CD4-positive, alpha-beta memory T cell (primary cell): ENCODE measurements around the gene GCNT2. TPM values are rescaled to one million over a fixed set of nuclear protein-coding genes. Genes with fewer than 3 reads are reported as not detected.

Experiments used
- CTCF ChIA-PET: fragments of 350-600 bp; sonication (Branson Sonifier 250); formaldehyde crosslinking; loops from one replicate; lab custom pipeline; 2021; ENCODE audit warnings: inconsistent platforms; ENCODE audit not compliant: partially characterized antibody; lab: Charles Lee
- POLR2A ChIA-PET: fragments of 350-600 bp; sonication (Branson Sonifier 250); formaldehyde crosslinking; loops from one replicate; lab custom pipeline; 2021; ENCODE audit not compliant: partially characterized antibody; lab: Charles Lee
- DNase-seq, 5 donors: peaks; one replicate each; pipeline versions ENCODE4 v3.0.0 to v3.0.0-alpha.2; 2020 to 2022; ENCODE audit warnings: mixed read lengths in 1 of 5
- H3K27ac ChIP-seq: one replicate; pipeline ENCODE4 v1.7.0; 2013; ENCODE audit warnings: low read depth, low read length
- H3K27me3 ChIP-seq: 2 replicates; pipeline ENCODE4 v1.7.0; 2013; ENCODE audit warnings: mild to moderate bottlenecking, low read length, moderate library complexity; ENCODE audit not compliant: insufficient read depth
- H3K36me3 ChIP-seq: 2 replicates; pipeline ENCODE4 v1.7.0; 2013; ENCODE audit warnings: mild to moderate bottlenecking, low read length, moderate library complexity; ENCODE audit not compliant: insufficient read depth
- H3K4me1 ChIP-seq: 2 replicates; pipeline ENCODE4 v1.7.0; 2013; ENCODE audit warnings: mild to moderate bottlenecking, low read length, moderate library complexity; ENCODE audit not compliant: insufficient read depth
- H3K4me3 ChIP-seq, 2 donors: one replicate each; pipeline ENCODE4 v1.7.0; 2013; ENCODE audit warnings: low read length in 2 of 2, mild to moderate bottlenecking in 1 of 2
- H3K9me3 ChIP-seq, 2 donors: one replicate each; pipeline ENCODE4 v1.7.0; 2013; ENCODE audit warnings: low read length in 2 of 2, control low read depth in 1 of 2; ENCODE audit not compliant: control insufficient read depth in 1 of 2
- H3K27ac Mint-ChIP-seq, 7 donors: one replicate each; pipeline ENCODE4 v1.8.0; 2020 to 2021; ENCODE audit warnings: mixed read lengths in 7 of 7, mild to moderate bottlenecking in 6 of 7, inconsistent platforms in 3 of 7, moderate library complexity in 3 of 7
- H3K27me3 Mint-ChIP-seq, 2 donors: one replicate each; pipeline ENCODE4 v1.8.0; 2020 to 2021; ENCODE audit warnings: mixed read lengths in 2 of 2
- H3K36me3 Mint-ChIP-seq, 2 donors: one replicate each; pipeline ENCODE4 v1.8.0; 2020 to 2021; ENCODE audit warnings: mixed read lengths in 2 of 2, inconsistent platforms in 1 of 2, mild to moderate bottlenecking in 1 of 2
- H3K4me1 Mint-ChIP-seq, 4 donors: one replicate each; pipeline ENCODE4 v1.8.0; 2020 to 2021; ENCODE audit warnings: mixed read lengths in 4 of 4, mild to moderate bottlenecking in 1 of 4
- H3K4me3 Mint-ChIP-seq, 8 donors: one replicate each; pipeline ENCODE4 v1.8.0; 2020 to 2021; ENCODE audit warnings: mixed read lengths in 8 of 8, mild to moderate bottlenecking in 7 of 8, moderate library complexity in 6 of 8, inconsistent platforms in 3 of 8
- H3K9me3 Mint-ChIP-seq, 8 donors: one replicate each; pipeline ENCODE4 v1.8.0; 2020 to 2021; ENCODE audit warnings: mixed read lengths in 8 of 8, mild to moderate bottlenecking in 5 of 8, inconsistent platforms in 3 of 8, moderate library complexity in 1 of 8
- intact Hi-C: fragments of 100-400 bp; cut with micrococcal nuclease; formaldehyde crosslinking; loops from one replicate; pipeline ENCODE4 v1.15.1; 2023
- polyA plus RNA-seq, 2 donors: library from polyadenylated mRNA; unstranded; fragments of 300-500 nt; fragmentation: Illumina TruSeq; gene quantifications; one replicate each; pipeline ENCODE4 v1.2.3, GENCODE V29; 2021
- total RNA-seq, 2 experiments: library from RNA; stranded (reverse); gene quantifications; one replicate each; pipeline ENCODE4 v1.2.3, GENCODE V29; 2021

Gene GCNT2
- total and polyA plus RNA-seq, 4 experiments from 2014 or later: 0.75 to 4.2 (median 2.2) TPM

- CTCF ChIA-PET: no interaction called here
Measured at GRCh38 chr6:10633216-10633615, 112.1 kb downstream of the GCNT2 start.

DNA sequence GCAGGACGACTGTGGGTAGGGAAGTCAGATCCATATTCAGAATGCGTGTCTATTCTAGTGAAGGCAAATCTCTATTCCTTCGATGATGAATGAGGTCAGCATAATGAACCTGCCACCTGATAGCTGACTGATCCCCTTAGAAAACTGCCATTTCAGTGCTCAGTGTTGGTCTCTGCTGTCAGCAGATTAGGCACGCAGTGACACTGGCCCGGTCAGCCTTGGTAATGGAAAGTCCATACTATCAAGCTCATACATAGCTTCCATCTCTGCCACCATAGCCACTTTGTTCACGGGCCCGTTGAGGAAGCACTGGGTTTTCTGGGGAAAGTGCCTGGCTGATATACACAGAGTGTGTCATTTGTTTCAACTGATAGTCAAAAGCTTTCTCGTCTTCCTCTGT is 119.3 kb downstream of the GCNT2 start:
- Mint-ChIP-seq H3K27me3 (peaks cover 11% of the 10 kb centered on the region in 2 donors), H3K36me3 (no peaks in the 10 kb centered on the region), H3K4me3 (no peak overlapping the region), H3K4me1 (peaks cover 0 to 5% (median 4%) of the 10 kb centered on the region in 4 donors), H3K27ac (no peak overlapping the region), H3K9me3 (peaks cover 0 to 3% (median 0%) of the 10 kb centered on the region in 8 donors)
- POLR2A ChIA-PET: no interaction called here
- Histone ChIP-seq H3K4me3 (no peak overlapping the region), H3K36me3 (no peaks in the 10 kb centered on the region), H3K27ac (no peak overlapping the region), H3K27me3 (no peaks in the 10 kb centered on the region), H3K4me1 (no peaks in the 10 kb centered on the region), H3K9me3 (no peaks in the 10 kb centered on the region)
- CTCF ChIA-PET: no interaction called here
- intact Hi-C loops: no loop called here
- no peak for DNase-seq

More at GRCh38 chr6:10633216-10633615, 112.1 kb downstream of the GCNT2 start:
- no peak overlapping the region for H3K27ac Mint-ChIP-seq
- no peak overlapping the region for H3K4me3 ChIP-seq
- no peaks in the 10 kb centered on the region for H3K9me3 ChIP-seq
- H3K4me3 Mint-ChIP-seq: no peak overlapping the region
- H3K4me1 Mint-ChIP-seq: no peaks in the 10 kb centered on the region
- DNase-seq: no peak
- no peaks in the 10 kb centered on the region for H3K27me3 Mint-ChIP-seq
- H3K36me3 ChIP-seq: no peaks in the 10 kb centered on the region
- intact Hi-C loops: no loop called here
- H3K27me3 ChIP-seq: no peaks in the 10 kb centered on the region
- H3K27ac ChIP-seq: no peak overlapping the region
- H3K36me3 Mint-ChIP-seq: no peaks in the 10 kb centered on the region
- H3K9me3 Mint-ChIP-seq: peaks cover 0 to 2% (median 0%) of the 10 kb centered on the region in 8 donors
- H3K4me1 ChIP-seq: no peaks in the 10 kb centered on the region
- POLR2A ChIA-PET: no interaction called here

DNA sequence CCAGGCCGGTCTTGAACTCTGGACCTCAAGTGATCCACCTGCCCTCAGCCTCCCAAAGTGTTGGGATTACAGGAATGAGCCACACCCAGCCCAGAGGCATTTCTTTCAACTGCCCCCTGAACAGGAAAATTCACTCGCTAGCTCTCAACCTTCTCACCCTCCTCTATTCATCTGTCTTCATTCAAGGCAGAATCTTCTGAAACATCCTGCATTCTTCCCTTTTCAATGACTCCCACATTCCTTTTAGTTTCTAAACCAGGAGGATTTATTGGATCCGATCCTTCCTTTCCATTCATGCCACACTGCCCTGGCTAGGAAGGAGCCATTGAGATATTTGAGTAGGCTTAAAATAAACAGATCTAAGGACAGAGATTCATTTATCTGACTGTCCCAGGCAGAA is 120.4 kb downstream of the GCNT2 start:
- DNase-seq: no peak
- Histone ChIP-seq H3K27ac (no peak overlapping the region), H3K9me3 (no peaks in the 10 kb centered on the region), H3K27me3 (no peaks in the 10 kb centered on the region), H3K36me3 (no peaks in the 10 kb centered on the region), H3K4me1 (no peaks in the 10 kb centered on the region), H3K4me3 (no peak overlapping the region)
- Mint-ChIP-seq H3K36me3 (no peaks in the 10 kb centered on the region), H3K27ac (no peak overlapping the region), H3K4me1 (peaks cover 0 to 5% (median 4%) of the 10 kb centered on the region in 4 donors), H3K27me3 (peaks cover 11% of the 10 kb centered on the region in 2 donors), H3K9me3 (peaks cover 0 to 3% (median 0%) of the 10 kb centered on the region in 8 donors), H3K4me3 (no peak overlapping the region)
- CTCF ChIA-PET: no interaction called here
- intact Hi-C loops: no loop called here
- POLR2A ChIA-PET: no interaction called here

GRCh38 chr6:10643201-10643651 is 122.1 kb downstream of the GCNT2 start:
- Histone ChIP-seq H3K4me3 (no peak overlapping the region), H3K27me3 (no peaks in the 10 kb centered on the region), H3K9me3 (no peaks in the 10 kb centered on the region), H3K4me1 (no peaks in the 10 kb centered on the region), H3K27ac (no peak overlapping the region), H3K36me3 (no peaks in the 10 kb centered on the region)
- no peak for DNase-seq
- intact Hi-C loops: no loop called here
- Mint-ChIP-seq H3K9me3 (peaks cover 0 to 3% (median 0%) of the 10 kb centered on the region in 8 donors), H3K27ac (no peak overlapping the region), H3K27me3 (peaks cover 11 to 14% of the 10 kb centered on the region in 2 donors), H3K4me3 (no peak overlapping the region), H3K4me1 (peaks cover 0 to 5% (median 4%) of the 10 kb centered on the region in 4 donors), H3K36me3 (no peaks in the 10 kb centered on the region)
- ChIA-PET CTCF (no interaction called here), POLR2A (no interaction called here)

- H3K27ac Mint-ChIP-seq: no peak overlapping the region
- peaks cover 0 to 5% (median 4%) of the 10 kb centered on the region in 4 donors for H3K4me1 Mint-ChIP-seq
- H3K9me3 Mint-ChIP-seq: peaks cover 0 to 3% (median 0%) of the 10 kb centered on the region in 8 donors
- CTCF ChIA-PET: no interaction called here
- H3K4me3 Mint-ChIP-seq: no peak overlapping the region
- no peak for DNase-seq
- Histone ChIP-seq H3K36me3 (no peaks in the 10 kb centered on the region), H3K27ac (no peak overlapping the region), H3K4me3 (no peak overlapping the region), H3K4me1 (no peaks in the 10 kb centered on the region), H3K27me3 (no peaks in the 10 kb centered on the region), H3K9me3 (no peaks in the 10 kb centered on the region)
- H3K36me3 Mint-ChIP-seq: no peaks in the 10 kb centered on the region
- POLR2A ChIA-PET: no interaction called here
- intact Hi-C loops: no loop called here
- peaks cover 11 to 14% of the 10 kb centered on the region in 2 donors for H3K27me3 Mint-ChIP-seq
Measured at GRCh38 chr6:10644225-10644624, 123.1 kb downstream of the GCNT2 start.

DNA sequence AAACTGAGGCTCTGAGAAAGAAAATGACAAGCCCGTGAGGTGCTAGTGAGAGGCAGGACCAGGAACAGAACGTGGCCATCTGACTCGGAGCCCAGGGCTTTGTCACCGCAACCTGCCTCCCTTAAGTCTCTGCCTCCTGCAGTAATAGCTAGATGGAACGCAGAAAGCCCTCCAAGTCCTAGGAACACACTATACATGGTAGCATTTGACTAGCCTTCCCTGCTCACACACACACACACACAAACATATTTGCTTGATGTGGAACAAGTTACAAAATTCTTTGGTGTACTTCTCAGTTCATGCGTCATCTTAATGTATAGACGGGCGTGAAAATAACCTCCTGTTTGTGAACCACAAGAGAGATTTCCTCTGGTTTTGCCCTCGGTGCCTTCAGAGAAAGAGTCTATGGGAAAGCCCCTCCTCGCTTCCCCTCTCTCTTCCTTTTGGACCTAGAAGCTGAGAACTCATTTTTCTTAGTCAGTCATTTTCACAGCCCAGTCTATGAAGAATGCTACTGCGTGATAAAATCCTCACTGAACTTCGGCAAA is 134.4 kb downstream of the GCNT2 start:
- Mint-ChIP-seq H3K4me1 (peaks cover 6 to 14% (median 10%) of the 10 kb centered on the region in 4 donors), H3K9me3 (peaks cover 0 to 3% (median 0%) of the 10 kb centered on the region in 8 donors), H3K27ac (peak overlapping the region in 1 of 7 donors; percentile 40), H3K36me3 (no peaks in the 10 kb centered on the region), H3K4me3 (peak overlapping the region in 5 of 8 donors; percentile 13 to 67 (median 23)), H3K27me3 (peaks cover 14 to 22% of the 10 kb centered on the region in 2 donors)
- POLR2A ChIA-PET: no interaction called here
- no peak overlapping the region for H3K27ac ChIP-seq
- peaks cover 3% of the 10 kb centered on the region for H3K27me3 ChIP-seq
- CTCF ChIA-PET: no interaction called here
- no peaks in the 10 kb centered on the region for H3K9me3 ChIP-seq
- DNase-seq: peak in 4 of 5 donors; percentile 16 to 44 (median 28)
- H3K4me3 ChIP-seq: no peak overlapping the region
- intact Hi-C loops: no loop called here
- H3K36me3 ChIP-seq: no peaks in the 10 kb centered on the region
- H3K4me1 ChIP-seq: peaks cover 7% of the 10 kb centered on the region

DNA sequence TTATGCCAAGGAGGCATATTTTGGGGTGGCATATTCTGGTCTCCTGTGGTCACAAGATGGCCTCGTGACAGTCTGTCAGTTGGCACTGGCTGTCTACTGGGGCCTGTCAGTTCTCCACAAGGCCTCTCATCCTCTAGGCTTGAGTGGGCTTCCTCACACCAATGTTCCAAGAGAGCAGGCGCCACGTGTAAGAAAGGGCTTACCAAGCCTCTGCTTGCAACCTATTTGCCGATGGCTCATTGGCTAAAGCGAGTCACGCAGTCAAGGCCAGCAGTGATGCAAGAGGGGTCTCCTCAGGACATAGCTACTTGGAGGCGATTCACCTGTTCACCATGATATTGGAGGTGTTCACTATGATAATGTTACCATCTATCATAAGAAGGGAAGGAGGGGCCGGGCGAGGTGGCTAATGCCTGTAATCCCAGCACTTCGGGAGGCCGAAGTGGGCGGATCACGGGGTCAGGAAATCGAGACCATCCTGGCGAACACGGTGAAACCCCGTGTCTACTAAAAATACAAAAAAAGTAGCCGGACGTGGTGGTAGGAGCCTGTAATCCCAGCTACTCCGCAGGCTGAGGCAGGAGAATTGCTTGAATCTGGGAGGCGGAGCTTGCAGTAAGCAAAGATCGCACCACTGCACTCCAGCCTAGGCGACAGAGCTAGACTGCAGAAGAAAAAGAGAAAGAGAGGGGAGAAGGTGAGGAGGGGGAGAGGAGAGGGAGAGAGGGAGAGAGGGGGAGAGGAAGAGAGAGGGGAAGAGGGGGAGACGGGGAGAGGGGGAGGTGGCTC is 138.0 kb downstream of the GCNT2 start:
- no peaks in the 10 kb centered on the region for H3K36me3 ChIP-seq
- peak overlapping the region in 7 of 8 donors; percentile 52 to 78 (median 68) for H3K4me3 Mint-ChIP-seq
- H3K27ac ChIP-seq: no peak overlapping the region
- CTCF ChIA-PET: interaction anchor here (0.5 kb wide), 1 partner anchor 1440 kb away, joined by 3 read pairs; no protein-coding TSS in a partner anchor
- H3K9me3 Mint-ChIP-seq: peaks cover 0 to 2% (median 0%) of the 10 kb centered on the region in 8 donors
- H3K27me3 ChIP-seq: peaks cover 3% of the 10 kb centered on the region
- no peaks in the 10 kb centered on the region for H3K36me3 Mint-ChIP-seq
- no peak for DNase-seq
- intact Hi-C loops: no loop called here
- H3K4me1 Mint-ChIP-seq: peaks cover 6 to 14% (median 10%) of the 10 kb centered on the region in 4 donors
- H3K27ac Mint-ChIP-seq: no peak overlapping the region
- POLR2A ChIA-PET: no interaction called here
- peaks cover 7% of the 10 kb centered on the region for H3K4me1 ChIP-seq
- H3K4me3 ChIP-seq: no peak overlapping the region
- no peaks in the 10 kb centered on the region for H3K9me3 ChIP-seq
- H3K27me3 Mint-ChIP-seq: peaks cover 11 to 12% of the 10 kb centered on the region in 2 donors
